AG09309 (cell line): ENCODE results near the gene NUP107.

Experiments used
- DNase-seq: peaks from one replicate; pipeline ENCODE4 v3.0.0-alpha.2; 2010; ENCODE audit warnings: low read depth
- H3K4me3 ChIP-seq: 2 replicates; pipeline ENCODE4 v1.5.1; 2011; ENCODE audit warnings: mild to moderate bottlenecking, low read depth, low read length, moderate library complexity; ENCODE audit not compliant: control insufficient read depth
- TF ChIP-seq, protein P1 (sequence below): IDR thresholded peaks from 2 replicates; pipeline ENCODE4 v1.5.1; 2011; ENCODE audit warnings: mild to moderate bottlenecking, low read depth, low read length, inconsistent platforms; ENCODE audit not compliant: insufficient read depth, control insufficient read depth; ENCODE audit errors: missing control alignments

Gene NUP107

DNA sequence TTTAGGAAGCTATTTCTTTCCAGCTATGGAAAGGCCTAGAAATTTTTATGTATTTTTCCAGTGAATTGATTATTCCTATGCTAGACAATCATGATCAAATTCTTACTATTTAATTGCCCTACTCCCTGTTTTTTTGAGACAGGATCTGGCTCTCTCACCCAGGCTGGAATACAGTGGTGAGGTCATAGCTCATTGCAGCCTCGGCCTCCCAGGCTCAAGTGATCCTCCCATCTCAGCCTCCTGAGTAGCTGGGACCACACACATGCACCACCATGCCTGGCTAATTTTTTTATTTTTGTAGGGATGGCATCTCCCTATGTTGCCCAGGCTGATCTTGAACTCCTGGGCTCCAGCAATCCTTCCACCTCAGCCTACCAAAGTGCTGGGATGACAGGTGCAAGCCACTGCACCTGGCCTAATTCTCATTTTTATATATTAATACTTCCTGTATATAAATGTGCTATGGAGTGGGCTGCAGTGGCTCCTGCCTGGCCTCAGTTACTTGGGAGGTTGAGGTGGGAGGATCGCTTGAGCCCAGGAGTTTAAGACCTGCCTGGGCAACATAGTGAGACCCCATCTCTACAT, 105.2 kb downstream of the NUP107 start:
- no peak overlapping the region for H3K4me3 ChIP-seq
- no peak for DNase-seq
- TF ChIP-seq, protein P1, sequence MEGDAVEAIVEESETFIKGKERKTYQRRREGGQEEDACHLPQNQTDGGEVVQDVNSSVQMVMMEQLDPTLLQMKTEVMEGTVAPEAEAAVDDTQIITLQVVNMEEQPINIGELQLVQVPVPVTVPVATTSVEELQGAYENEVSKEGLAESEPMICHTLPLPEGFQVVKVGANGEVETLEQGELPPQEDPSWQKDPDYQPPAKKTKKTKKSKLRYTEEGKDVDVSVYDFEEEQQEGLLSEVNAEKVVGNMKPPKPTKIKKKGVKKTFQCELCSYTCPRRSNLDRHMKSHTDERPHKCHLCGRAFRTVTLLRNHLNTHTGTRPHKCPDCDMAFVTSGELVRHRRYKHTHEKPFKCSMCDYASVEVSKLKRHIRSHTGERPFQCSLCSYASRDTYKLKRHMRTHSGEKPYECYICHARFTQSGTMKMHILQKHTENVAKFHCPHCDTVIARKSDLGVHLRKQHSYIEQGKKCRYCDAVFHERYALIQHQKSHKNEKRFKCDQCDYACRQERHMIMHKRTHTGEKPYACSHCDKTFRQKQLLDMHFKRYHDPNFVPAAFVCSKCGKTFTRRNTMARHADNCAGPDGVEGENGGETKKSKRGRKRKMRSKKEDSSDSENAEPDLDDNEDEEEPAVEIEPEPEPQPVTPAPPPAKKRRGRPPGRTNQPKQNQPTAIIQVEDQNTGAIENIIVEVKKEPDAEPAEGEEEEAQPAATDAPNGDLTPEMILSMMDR = no peak

DNA sequence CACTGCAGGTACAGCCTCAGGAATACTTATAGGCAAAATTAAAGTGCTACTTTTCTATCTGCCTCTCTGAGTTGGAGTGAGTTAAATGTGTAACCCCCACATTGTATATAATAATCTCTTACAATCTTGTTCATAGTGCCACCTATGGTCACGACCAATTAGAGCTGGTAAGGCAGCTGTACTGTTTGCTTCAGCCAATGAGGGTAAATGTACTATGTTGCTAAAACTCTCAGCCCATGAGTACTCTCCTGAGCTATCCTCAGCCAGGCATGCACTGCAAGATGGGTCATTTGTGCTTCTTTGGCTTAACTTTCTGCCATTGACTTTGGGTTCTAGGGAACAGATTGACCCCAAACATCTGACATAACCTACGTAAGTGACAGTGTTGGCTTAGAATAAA, 106.2 kb downstream of the NUP107 start:
- TF ChIP-seq, protein P1 = no peak
- DNase-seq = no peak
- no peak overlapping the region for H3K4me3 ChIP-seq

DNA sequence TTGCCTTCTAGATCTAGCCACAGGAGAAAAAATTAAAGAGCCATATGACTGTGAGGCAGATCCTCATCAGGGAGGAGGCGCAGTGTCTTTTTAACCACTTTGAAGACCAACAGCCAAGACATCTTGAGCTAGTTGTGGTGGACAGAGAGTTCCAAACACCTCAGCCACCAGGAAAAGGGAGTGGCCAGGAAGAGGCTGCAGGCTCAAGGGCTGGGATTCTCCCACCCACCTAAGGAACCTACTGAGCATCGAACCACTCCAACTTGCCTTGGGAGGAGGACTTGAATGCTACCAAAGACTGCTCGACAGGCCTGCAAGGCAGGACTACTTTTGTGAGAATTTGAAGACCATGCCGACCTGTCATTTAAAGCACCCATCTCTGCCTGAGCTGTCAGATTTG, 106.7 kb downstream of the NUP107 start:
- no peak overlapping the region for H3K4me3 ChIP-seq
- DNase-seq = no peak
- TF ChIP-seq, protein P1 = no peak

DNA sequence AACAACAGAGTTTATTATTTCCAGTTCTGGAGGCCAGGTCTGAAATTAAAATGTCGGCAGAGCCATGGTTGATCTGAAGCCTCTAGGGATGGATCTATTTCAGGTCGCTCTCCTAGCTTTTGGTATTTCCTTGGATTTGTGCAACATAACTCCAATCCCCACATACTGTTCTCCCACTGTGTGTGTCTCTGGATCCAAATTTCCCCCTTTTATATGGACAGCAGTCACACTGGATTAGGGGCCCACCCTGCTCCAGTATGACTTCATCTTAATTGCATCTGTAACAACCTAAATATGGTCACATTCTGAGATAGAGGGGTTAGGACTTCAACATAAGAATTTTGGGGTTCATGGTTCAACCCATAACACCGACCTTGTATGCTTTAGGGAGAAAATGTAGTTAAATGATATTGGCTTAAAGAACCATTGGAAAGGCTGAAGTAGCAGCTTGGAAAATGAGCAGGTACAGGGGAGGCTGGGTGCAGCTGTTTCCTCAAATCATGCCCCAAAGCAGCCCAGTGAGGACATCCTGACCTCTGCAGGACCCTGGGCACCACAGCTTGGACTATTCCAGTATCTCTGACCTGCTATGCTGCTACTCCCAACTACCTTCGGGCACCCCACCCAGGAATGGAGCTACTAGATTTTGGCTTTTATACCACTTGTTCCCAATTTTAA, 107.3 kb downstream of the NUP107 start:
- no peak for DNase-seq
- no peak overlapping the region for H3K4me3 ChIP-seq

DNA sequence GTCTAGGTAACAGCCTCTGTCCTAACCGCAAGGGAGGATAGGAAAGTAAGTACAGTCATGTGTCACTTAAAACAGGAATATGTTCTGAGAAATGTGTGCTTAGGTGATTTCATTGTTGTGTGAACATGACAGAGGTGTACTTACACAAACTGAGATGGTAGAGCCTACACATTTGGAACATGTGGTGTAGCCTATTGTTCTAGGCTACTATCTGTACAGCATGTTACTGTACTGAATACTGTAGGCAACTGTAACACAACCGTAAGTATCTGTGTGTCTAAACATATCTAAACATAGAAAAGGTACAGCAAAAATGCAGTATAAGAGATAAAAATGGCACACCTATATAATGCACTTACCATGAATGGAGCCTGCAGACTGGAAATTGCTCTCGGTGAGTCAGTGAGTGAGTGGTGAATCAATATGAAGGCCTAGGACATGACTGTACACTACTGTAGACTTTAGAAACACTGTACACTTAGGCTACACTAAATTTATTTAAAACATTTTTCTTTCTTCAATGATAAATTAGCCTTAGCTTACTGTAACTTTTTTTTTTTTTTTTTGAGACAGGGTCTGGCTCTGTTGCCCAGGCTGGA, 108.0 kb downstream of the NUP107 start:
- DNase-seq = no peak
- H3K4me3 ChIP-seq = no peak overlapping the region
- TF ChIP-seq, protein P1 = no peak

More for the DNA sequence above, 107.3 kb downstream of the NUP107 start:
- TF ChIP-seq, protein P1 = no peak
